Colonic mucosa (tissue), 4 donors: Measurements from ENCODE around the gene IFT22. TPM values are rescaled to one million over a fixed set of nuclear protein-coding genes. Genes with fewer than 3 reads are reported as not detected.
"Not testable (repeated sequence)": the region's sequence is repeated elsewhere in the genome, so short reads cannot be mapped to it uniquely, and the experiment has no call there.

Experiments used
- DNase-seq: peaks from one replicate; pipeline ENCODE4 v3.0.0-alpha.2; 2020
- H3K27ac ChIP-seq: fragments of 200-600 bp; one replicate; pipeline ENCODE4 v1.8.0; 2021
- H3K27me3 ChIP-seq: fragments of 200-600 bp; one replicate; pipeline ENCODE4 v1.8.0; 2021
- H3K36me3 ChIP-seq: fragments of 200-600 bp; one replicate; pipeline ENCODE4 v1.8.0; 2021
- H3K4me1 ChIP-seq: fragments of 200-600 bp; one replicate; pipeline ENCODE4 v1.8.0; 2021; ENCODE audit warnings: mild to moderate bottlenecking
- H3K4me3 ChIP-seq: fragments of 200-600 bp; one replicate; pipeline ENCODE4 v1.8.0; 2021
- H3K9ac ChIP-seq, 2 donors: one replicate each; pipeline ENCODE4 v1.7.0; 2013; ENCODE audit warnings: control low read depth in 2 of 2, low read depth in 2 of 2, low read length in 2 of 2
- H3K9me3 ChIP-seq: fragments of 200-600 bp; one replicate; pipeline ENCODE4 v1.8.0; 2021
- intact Hi-C: fragments of 100-400 bp; cut with DNase I; formaldehyde crosslinking; loops from one replicate; pipeline ENCODE4 v1.14.1; 2022
- total RNA-seq, 2 donors: library from RNA; stranded (reverse); fragmentation: NEBNext Ultra II Directional in 1 of 2; extraction: Animal tissue kit (Norgen Biotek cat#: 25700) in 1 of 2; gene quantifications; one replicate each; pipeline ENCODE4 v1.2.1, GENCODE V29; 2021
- TF ChIP-seq, protein P1 (sequence below): fragments of 200-600 bp; IDR thresholded peaks from one replicate; pipeline ENCODE4 v1.8.0; 2022; ENCODE audit warnings: antibody characterized with exemption, mild to moderate bottlenecking
- donor health status: healthy.
- donor health status: DM: no; HTN: no; CAD: no.
- donor health status: DM: no; HTN: no; CAD: no.

The IFT22 gene
- total RNA-seq, 2 donors from 2014 or later, result 11.3 to 12.9 TPM

- H3K27ac ChIP-seq, result no peak overlapping the region
- no peak for DNase-seq
- no peaks in the 10 kb centered on the region for H3K9me3 ChIP-seq
- no peaks in the 10 kb centered on the region for H3K4me1 ChIP-seq
- H3K36me3 ChIP-seq, result no peaks in the 10 kb centered on the region
- TF ChIP-seq, protein P1, sequence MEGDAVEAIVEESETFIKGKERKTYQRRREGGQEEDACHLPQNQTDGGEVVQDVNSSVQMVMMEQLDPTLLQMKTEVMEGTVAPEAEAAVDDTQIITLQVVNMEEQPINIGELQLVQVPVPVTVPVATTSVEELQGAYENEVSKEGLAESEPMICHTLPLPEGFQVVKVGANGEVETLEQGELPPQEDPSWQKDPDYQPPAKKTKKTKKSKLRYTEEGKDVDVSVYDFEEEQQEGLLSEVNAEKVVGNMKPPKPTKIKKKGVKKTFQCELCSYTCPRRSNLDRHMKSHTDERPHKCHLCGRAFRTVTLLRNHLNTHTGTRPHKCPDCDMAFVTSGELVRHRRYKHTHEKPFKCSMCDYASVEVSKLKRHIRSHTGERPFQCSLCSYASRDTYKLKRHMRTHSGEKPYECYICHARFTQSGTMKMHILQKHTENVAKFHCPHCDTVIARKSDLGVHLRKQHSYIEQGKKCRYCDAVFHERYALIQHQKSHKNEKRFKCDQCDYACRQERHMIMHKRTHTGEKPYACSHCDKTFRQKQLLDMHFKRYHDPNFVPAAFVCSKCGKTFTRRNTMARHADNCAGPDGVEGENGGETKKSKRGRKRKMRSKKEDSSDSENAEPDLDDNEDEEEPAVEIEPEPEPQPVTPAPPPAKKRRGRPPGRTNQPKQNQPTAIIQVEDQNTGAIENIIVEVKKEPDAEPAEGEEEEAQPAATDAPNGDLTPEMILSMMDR, result no peak
- no peak overlapping the region for H3K9ac ChIP-seq
- intact Hi-C loops, result no loop called here
- no peak overlapping the region for H3K4me3 ChIP-seq
- peaks cover 16% of the 10 kb centered on the region for H3K27me3 ChIP-seq
Observed at GRCh38 chr7:101294039-101294831, 27.4 kb downstream of the IFT22 start.

DNA sequence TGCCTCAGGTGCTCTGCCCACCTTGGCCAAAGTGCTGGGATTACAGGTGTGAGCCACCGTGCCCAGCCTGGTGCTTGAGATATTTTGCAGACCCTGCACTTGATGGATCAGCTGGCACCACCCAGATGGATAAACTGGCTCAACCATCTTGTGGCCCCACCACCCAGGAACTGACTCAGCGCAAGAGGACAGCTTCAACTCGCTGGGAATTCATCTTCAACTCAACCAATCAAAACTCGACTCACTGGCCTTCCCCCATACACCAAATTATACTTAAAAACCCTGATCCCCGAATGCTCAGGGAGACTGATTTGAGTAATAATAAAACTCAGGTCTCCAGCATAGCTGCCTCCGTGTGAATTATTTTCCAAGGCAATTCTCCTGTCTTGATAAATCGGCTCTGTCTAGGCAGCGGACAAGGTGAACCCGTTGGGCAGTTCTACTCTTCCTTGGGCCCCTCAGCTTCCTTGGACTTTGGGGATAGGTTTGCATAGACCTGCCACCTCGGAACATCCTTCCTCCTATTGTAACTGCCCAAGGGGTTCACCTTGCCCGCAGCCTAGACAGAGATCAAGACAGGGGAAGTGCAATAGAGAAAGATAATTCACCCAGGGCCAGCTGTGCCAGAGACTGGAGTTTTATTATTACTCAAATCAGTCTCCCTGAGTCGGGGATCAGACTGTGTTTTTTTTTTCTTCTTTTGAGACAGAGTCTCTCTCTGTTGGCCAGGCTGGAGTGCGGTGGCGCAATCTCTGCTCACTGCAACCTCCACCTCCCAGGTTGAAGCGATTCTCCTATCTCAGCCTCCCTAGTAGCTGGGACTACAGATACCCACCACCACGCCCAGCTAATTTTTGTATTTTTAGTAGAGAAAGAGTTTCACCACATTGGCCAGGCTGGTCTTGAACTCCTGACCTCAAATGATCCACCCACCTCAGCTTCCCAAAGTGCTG, 28.3 kb downstream of the IFT22 start:
- DNase-seq, H3K9ac ChIP-seq, intact Hi-C loops, H3K9me3 ChIP-seq, H3K36me3 ChIP-seq, H3K4me3 ChIP-seq, H3K27ac ChIP-seq, H3K27me3 ChIP-seq, H3K4me1 ChIP-seq: not testable (repeated sequence)

- H3K4me3 ChIP-seq, H3K9ac ChIP-seq, H3K27ac ChIP-seq, intact Hi-C loops, H3K27me3 ChIP-seq, H3K36me3 ChIP-seq, DNase-seq, H3K4me1 ChIP-seq, H3K9me3 ChIP-seq: not testable (repeated sequence)
Observed at GRCh38 chr7:101292566-101292965, 29.0 kb downstream of the IFT22 start.

DNA sequence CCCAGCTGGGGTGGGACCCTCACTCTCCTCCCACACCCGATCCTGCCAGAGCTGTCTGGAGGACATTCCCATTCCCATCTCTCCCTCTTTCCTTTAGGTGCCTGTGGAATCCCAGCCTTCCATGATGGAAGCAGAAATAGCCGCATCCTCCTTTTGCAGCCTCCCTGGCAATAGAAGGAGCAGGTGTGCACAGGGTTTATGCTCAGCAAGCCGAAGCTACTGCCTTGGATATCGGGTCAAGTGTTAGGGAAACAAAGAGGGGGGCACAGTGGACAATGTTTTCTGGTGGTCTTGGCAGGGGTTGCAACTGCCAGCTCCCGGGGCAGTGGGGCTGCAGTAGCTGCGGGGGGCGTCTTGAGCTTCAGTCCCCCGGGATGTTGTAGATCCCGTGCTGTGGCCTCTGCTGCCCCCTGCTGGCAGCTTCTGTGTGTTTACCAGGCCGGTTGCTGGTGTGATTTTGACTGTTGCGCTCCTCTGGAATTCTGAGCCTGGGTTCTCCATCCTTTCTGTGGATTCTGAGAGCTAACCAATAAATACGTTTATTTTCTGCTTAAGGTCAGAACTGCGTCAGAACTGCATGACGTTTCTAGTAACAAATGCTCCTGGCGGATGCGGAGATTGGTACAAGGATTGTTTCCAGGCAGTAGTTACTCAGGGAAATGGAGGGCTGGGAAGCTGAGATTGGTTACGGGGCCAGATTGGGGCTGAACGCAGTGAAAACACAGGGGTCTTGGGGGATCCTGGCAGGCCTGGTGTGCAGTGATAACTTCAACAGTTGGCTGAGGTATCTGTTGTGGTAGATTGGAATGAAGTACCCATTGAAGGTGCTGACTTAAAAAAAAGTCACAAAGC, 31.2 kb downstream of the IFT22 start:
- H3K4me1 ChIP-seq, H3K27me3 ChIP-seq, H3K4me3 ChIP-seq, H3K27ac ChIP-seq, intact Hi-C loops, H3K36me3 ChIP-seq, H3K9me3 ChIP-seq, H3K9ac ChIP-seq: not testable (repeated sequence)
- TF ChIP-seq, protein P1, result peak; percentile 71
- peak; percentile 70 for DNase-seq

- H3K4me1 ChIP-seq, H3K9me3 ChIP-seq, DNase-seq, H3K36me3 ChIP-seq, H3K4me3 ChIP-seq, H3K27ac ChIP-seq, H3K27me3 ChIP-seq, intact Hi-C loops, H3K9ac ChIP-seq: not testable (repeated sequence)
Observed at GRCh38 chr7:101289687-101290086, 31.9 kb downstream of the IFT22 start.

DNA sequence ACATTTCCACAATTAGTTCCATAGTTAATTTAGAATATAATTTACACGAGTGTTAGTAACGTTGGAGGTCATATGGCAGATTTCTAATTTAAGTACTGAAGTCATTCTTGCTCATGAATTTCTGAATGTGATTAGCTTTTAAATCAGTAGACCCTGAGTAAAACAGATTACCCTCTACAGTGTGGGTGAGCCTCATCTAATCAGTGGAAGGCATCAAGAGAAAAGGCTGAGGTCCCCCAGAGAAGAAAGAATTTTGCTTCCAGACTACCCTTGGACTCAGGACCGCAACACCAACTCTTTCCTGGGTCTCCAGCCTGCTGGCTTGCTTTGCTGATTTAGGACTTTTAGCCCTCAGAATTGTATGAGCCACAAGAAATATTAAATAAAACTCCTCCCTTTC, 33.2 kb downstream of the IFT22 start:
- no peak for DNase-seq
- intact Hi-C loops, result no loop called here
- no peak overlapping the region for H3K4me3 ChIP-seq
- no peak overlapping the region for H3K9ac ChIP-seq
- TF ChIP-seq, protein P1, result no peak
- no peaks in the 10 kb centered on the region for H3K36me3 ChIP-seq
- H3K9me3 ChIP-seq, result no peaks in the 10 kb centered on the region
- H3K4me1 ChIP-seq, result no peaks in the 10 kb centered on the region
- no peak overlapping the region for H3K27ac ChIP-seq
- H3K27me3 ChIP-seq, result no peaks in the 10 kb centered on the region
